ENCODE results near the gene FAM222A.

The FAM222A gene

GRCh38 chr12:109797905-109798669 is 84.5 kb downstream of the FAM222A start:
- TF ChIP-seq CTCF (conservative IDR thresholded peaks at IDR 0.05; ENCODE audit: low read depth, low read length) = peak; percentile 48
- no peak for DNase-seq (ENCODE audit: low read depth)
- H3K4me3 ChIP-seq (ENCODE audit: low read depth, low read length) = no peak overlapping the region

- no peak for TF ChIP-seq CTCF (conservative IDR thresholded peaks at IDR 0.05; ENCODE audit: low read depth, low read length)
- DNase-seq (ENCODE audit: low read depth) = no peak
- H3K4me3 ChIP-seq (ENCODE audit: low read depth, low read length) = no peak overlapping the region
Observed at GRCh38 chr12:109798691-109799090, 85.1 kb downstream of the FAM222A start.

- DNase-seq (ENCODE audit: low read depth) = no peak
- no peak for TF ChIP-seq CTCF (conservative IDR thresholded peaks at IDR 0.05; ENCODE audit: low read depth, low read length)
- H3K4me3 ChIP-seq (ENCODE audit: low read depth, low read length) = no peak overlapping the region
Observed at GRCh38 chr12:109800536-109800935, 86.9 kb downstream of the FAM222A start.

- no peak for DNase-seq (ENCODE audit: low read depth)
- no peak for TF ChIP-seq CTCF (conservative IDR thresholded peaks at IDR 0.05; ENCODE audit: low read depth, low read length)
- no peak overlapping the region for H3K4me3 ChIP-seq (ENCODE audit: low read depth, low read length)
Observed at GRCh38 chr12:109802828-109803227, 89.2 kb downstream of the FAM222A start.

- DNase-seq (ENCODE audit: low read depth) = no peak
- no peak for TF ChIP-seq CTCF (conservative IDR thresholded peaks at IDR 0.05; ENCODE audit: low read depth, low read length)
- no peak overlapping the region for H3K4me3 ChIP-seq (ENCODE audit: low read depth, low read length)
Observed at GRCh38 chr12:109803678-109804077, 90.1 kb downstream of the FAM222A start.

- peak; percentile 60 for DNase-seq (ENCODE audit: low read depth)
- TF ChIP-seq CTCF (conservative IDR thresholded peaks at IDR 0.05; ENCODE audit: low read depth, low read length) = peak; percentile 97
- no peak overlapping the region for H3K4me3 ChIP-seq (ENCODE audit: low read depth, low read length)
Observed at GRCh38 chr12:109804820-109805761, 91.5 kb downstream of the FAM222A start.
